SIG-M5 treated with dmso at 0.1 percent for 504 hours (cell line): ENCODE data around the gene XIRP2.
"Not testable (repeated sequence)": the region's sequence is repeated elsewhere in the genome, so short reads cannot be mapped to it uniquely, and the experiment has no call there.

Experiments used
- DNase-seq: peaks from one replicate; lab custom pipeline; 2025; ENCODE audit not compliant: unreplicated experiment; lab: John Stamatoyannopoulos, UW

Gene XIRP2

DNA sequence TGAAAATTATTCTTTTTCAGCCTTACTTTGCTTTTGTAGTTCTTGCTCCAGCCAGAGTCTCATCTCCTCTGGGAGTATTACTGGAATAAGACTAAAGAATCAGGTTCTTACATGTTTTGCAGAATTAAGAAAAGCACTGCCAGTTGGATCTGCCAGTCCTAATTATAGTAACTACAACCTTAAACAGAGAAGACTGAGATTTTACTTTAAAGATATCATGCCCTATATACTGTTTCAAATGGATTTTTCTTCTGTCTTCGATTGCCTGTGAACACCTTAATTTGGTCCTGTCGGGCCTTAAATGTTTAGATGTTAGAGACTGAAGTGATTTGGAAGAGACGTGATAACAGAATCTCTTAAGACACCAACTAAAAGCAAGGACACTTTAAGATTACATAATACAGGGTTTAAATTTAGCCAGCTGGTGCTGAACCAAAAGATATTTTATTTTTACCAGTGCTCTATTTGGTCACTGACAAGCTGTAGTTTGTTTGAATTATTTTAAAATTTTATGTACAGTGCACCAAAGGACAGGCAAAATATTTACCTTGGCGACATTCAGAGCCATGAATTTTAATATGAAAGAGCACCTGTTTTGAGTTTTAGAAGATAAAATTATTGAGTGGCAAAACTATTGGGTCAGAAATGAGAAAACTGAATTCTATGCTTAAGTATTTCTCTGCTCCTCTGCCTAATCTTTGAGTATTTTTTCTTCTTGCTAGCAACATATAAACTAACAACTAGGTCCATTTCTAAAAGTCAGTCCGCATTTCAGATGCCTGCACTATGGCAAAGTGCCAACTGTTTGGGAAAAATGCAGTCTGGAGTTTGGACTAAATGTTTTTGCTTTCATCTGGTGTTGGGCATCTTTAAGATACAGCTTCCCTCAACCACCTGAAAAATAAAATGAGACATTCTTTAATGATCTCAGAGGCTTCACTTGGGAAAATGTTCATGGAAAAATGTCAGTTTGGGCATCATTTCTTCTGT lies 300.0 kb downstream of the XIRP2 start:
- DNase-seq: no peak

GRCh38 chr2:167190053-167190452 lies 301.8 kb downstream of the XIRP2 start:
- DNase-seq: no peak

GRCh38 chr2:167191588-167191987 lies 303.3 kb downstream of the XIRP2 start:
- DNase-seq: no peak

DNA sequence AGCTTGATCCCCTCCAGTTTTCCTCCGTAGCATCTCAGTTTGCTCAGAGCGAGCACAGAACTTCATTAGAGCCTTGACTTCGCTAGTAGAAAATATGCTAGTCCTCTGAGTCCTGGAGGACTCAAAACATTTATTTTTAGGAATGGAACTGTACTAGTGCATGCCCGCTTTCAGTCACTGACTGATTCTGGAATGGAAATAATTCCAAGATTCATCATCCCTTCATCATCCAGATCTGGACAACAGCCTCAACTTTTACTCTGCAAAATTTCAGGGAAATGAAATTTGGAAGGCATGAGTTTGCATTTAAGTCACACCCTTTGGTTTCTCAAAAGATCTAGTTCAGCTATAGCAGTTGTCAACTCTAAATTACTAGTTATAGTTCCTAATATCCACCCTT lies 304.6 kb downstream of the XIRP2 start:
- no peak for DNase-seq

- no peak for DNase-seq
These were observed 308.4 kb downstream of the XIRP2 start for GRCh38 chr2:167196461-167197252.

GRCh38 chr2:167198009-167198408 lies 309.7 kb downstream of the XIRP2 start:
- no peak for DNase-seq

GRCh38 chr2:167198576-167198975 lies 310.3 kb downstream of the XIRP2 start:
- no peak for DNase-seq

DNA sequence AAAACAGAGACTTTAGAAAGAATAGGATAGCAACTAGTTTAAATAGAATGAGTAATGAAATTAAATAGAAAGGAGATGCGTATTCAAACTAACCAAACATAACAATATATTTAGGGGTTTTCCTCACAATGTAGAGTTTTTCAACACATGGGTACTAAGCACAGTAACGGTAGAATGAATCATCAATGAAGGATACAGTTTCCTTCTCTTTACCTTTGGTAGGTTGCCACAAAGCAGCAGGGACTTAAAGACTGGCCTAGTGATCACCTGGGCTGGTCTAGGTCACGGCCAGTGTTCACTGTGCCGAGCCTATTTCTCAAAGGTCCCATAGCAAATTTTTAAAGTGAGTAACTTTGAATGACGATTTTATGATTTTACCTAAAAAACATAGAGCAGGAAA lies 311.7 kb downstream of the XIRP2 start:
- no peak for DNase-seq

GRCh38 chr2:167209784-167210183 lies 321.5 kb downstream of the XIRP2 start:
- peak; percentile 3 for DNase-seq

DNA sequence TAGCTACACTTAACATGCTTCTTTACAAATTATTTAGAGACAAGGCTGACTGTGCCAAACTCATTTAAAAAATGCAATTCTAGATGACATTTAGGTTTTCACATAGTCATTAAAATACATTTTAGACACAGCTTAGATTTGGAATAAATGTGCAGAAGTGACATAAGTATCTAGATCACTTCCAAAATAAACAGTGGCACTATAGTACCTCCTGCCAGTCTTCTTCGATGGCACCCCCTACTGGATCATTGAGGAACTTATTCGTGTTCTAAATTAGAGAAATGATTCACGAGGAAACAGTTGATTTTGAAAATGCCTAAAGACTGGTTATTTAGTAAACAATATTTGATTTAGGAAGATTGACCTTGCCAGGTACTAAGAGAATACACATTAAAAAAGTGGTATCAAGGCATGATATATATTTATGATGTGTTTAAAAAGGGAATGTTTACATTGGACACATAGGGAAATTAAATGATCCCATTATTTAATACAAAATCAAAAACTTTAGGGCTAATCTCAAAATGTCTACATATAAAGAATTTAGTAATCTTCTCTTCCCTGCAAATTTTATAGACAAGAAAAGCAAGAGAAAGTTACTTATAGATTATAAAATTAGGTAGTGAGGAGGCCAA lies 323.9 kb downstream of the XIRP2 start:
- peak; percentile 41 for DNase-seq

DNA sequence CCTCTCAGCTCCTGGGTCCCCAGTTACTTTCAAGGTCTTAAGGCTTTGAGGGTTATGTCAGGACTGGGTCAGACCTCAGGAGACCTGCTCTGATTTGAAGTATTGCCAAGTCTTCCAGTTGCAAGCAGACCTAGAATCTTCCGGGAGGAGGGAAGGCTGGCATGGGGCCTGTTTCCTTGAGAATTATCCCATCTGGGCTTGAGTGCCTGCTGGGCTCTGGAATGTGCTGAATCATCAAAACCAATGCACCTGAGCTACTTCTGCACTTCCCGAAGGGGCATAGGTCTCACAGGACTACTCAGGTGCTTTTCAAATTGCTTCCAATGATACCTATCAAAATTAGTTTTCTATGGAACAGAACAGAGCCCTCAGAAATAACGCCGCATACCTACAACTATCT lies 327.3 kb downstream of the XIRP2 start:
- DNase-seq: no peak

- DNase-seq: no peak
These were observed 349.2 kb downstream of the XIRP2 start for GRCh38 chr2:167237478-167237877.

- no peak for DNase-seq
These were observed 352.4 kb downstream of the XIRP2 start for GRCh38 chr2:167240671-167241070.

GRCh38 chr2:167249197-167249596 lies 360.9 kb downstream of the XIRP2 start:
- peak; percentile 3 for DNase-seq

DNA sequence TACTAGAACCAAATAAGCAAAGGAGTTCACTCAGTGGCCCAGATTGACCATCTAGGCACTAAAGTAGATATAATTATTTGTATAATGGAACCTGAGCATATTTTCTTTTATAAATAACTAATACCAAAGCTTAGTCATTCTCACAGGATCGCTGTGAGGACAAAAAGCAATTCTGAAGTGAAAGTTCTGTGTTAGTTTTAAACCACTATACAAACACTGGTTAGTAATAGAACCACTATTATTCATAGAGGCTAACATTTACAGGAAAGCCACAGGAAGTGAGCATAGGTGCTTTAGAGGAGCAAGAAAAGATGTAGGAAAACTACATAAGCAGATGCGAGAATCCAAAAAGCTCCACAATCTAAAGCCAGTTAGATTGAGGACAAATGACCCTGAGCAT lies 364.7 kb downstream of the XIRP2 start:
- DNase-seq: no peak

DNA sequence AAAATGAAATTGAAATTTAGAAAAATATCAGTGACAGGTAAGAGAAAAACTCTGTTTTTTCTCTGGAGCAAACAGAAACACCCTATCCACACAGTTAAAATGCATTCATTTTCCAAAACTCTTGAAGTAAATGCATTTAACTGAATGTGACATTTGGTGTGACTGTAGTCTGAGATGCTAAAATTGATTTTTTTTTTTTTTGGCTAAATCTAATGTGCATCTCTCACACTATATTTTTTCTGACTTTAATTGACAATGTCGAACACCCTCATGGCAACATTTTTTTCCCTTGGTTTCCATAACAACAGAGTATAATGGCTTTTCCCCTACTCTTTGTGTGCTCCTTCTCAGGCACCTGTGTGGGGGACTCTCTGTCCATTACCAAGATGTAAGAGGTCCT lies 366.4 kb downstream of the XIRP2 start:
- no peak for DNase-seq

DNA sequence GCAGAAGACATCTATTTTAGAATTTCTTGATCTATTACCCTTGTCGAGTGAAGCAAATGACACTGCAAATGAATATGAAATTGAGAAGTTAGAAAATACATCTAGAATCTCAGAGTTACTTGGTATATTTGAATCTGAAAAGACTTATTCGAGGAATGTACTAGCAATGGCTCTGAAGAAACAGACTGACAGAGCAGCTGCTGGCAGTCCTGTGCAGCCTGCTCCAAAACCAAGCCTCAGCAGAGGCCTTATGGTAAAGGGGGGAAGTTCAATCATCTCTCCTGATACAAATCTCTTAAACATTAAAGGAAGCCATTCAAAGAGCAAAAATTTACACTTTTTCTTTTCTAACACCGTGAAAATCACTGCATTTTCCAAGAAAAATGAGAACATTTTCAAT lies 370.4 kb downstream of the XIRP2 start:
- DNase-seq: no peak

DNA sequence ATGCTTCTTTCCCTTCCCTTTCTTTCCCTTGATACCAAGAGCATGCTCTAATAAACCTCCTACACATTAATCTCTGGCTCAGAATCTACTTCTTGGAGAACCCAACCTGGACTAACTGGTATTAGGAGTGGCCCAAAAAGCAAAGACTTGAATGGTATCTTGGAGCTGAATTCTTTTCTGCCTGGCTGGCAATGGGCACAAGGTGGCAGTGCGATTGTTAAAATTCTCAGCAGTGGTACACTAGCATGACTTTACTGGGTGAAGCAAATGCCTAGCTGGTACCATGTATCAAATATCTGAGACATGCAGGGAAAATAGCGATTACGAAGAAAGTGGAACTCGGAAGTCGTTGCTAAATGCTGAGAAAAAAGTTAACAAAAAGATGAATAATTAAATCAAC lies 376.1 kb downstream of the XIRP2 start:
- DNase-seq: peak; percentile 32

GRCh38 chr2:167265004-167265403 lies 376.7 kb downstream of the XIRP2 start:
- DNase-seq: no peak

- DNase-seq: no peak
These were observed 377.4 kb downstream of the XIRP2 start for GRCh38 chr2:167265722-167266121.

DNA sequence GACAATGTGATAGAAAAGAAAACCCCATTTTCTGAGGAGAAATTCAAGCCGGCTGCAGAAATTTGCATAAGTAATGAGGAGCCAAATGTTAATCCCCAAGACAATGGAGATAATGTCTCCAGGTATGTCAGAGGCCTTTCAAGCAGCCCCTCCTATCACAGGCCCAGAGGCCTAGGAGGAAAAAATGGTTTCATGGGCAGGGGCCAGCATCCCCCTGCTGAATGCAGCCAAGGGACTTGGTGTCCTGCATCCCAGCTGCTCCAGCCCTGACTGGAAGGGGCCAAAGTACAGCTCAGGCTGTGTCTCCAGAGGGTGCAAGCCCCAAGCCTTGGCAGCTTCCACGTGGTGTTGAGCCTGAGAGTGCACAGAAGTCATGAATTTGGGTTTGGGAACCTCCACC lies 380.0 kb downstream of the XIRP2 start:
- DNase-seq: not testable (repeated sequence)

- no peak for DNase-seq
These were observed 383.7 kb downstream of the XIRP2 start for GRCh38 chr2:167271932-167272331.
